GM12875 (cell line): ENCODE data around the gene ITGA4.

Experiments
- H3K4me3 ChIP-seq: one replicate; pipeline ENCODE4 v1.5.1; 2011; ENCODE audit warnings: low read depth, low read length, control low read depth
- CTCF ChIP-seq: IDR thresholded peaks from 2 replicates; pipeline ENCODE4 v1.5.1; 2011; ENCODE audit warnings: low read depth, mild to moderate bottlenecking, control low read depth, inconsistent platforms, low read length, moderate library complexity, borderline replicate concordance; ENCODE audit not compliant: insufficient read depth

ITGA4 gene

GRCh38 chr2:181472990-181473389, 15.8 kb downstream of the ITGA4 start:
- no peak overlapping the region for H3K4me3 ChIP-seq
- no peak for TF ChIP-seq CTCF

- no peak overlapping the region for H3K4me3 ChIP-seq
- TF ChIP-seq CTCF: no peak
Observed at GRCh38 chr2:181474222-181474881, 17.2 kb downstream of the ITGA4 start.

- TF ChIP-seq CTCF: no peak
- H3K4me3 ChIP-seq: no peak overlapping the region
Observed at GRCh38 chr2:181483211-181483610, 26.0 kb downstream of the ITGA4 start.

GRCh38 chr2:181483876-181484275, 26.7 kb downstream of the ITGA4 start:
- no peak for TF ChIP-seq CTCF
- H3K4me3 ChIP-seq: no peak overlapping the region

- no peak for TF ChIP-seq CTCF
- H3K4me3 ChIP-seq: no peak overlapping the region
Observed at GRCh38 chr2:181484851-181485637, 27.9 kb downstream of the ITGA4 start.

GRCh38 chr2:181485638-181485946, 28.4 kb downstream of the ITGA4 start:
- H3K4me3 ChIP-seq: no peak overlapping the region
- no peak for TF ChIP-seq CTCF

- no peak overlapping the region for H3K4me3 ChIP-seq
- no peak for TF ChIP-seq CTCF
Observed at GRCh38 chr2:181499231-181499630, 42.0 kb downstream of the ITGA4 start.
